HG02981 (cell line): ENCODE measurements around the gene CFAP97D2.
"Not testable (repeated sequence)": the region's sequence is repeated elsewhere in the genome, so short reads cannot be mapped to it uniquely, and the experiment has no call there.

ENCODE experiments used
- ATAC-seq: cut with Tn5 transposase; IDR thresholded peaks from one replicate; pipeline ENCODE4 v1.9.1; 2021; ENCODE audit warnings: mild to moderate bottlenecking, moderate library complexity; ENCODE audit not compliant: unreplicated experiment

CFAP97D2 gene

GRCh38 chr13:114155926-114156883 is 22.9 kb upstream of the CFAP97D2 start:
- no peak for ATAC-seq

GRCh38 chr13:114157869-114158495 is 21.1 kb upstream of the CFAP97D2 start:
- no peak for ATAC-seq

- not testable (repeated sequence) for ATAC-seq
Measured at GRCh38 chr13:114158869-114159666, 20.0 kb upstream of the CFAP97D2 start.

- no peak for ATAC-seq
Measured at GRCh38 chr13:114161028-114161556, 18.0 kb upstream of the CFAP97D2 start.

- ATAC-seq, result no peak
Measured at GRCh38 chr13:114161644-114162532, 17.2 kb upstream of the CFAP97D2 start.

- ATAC-seq, result no peak
Measured at GRCh38 chr13:114162533-114162922, 16.5 kb upstream of the CFAP97D2 start.

GRCh38 chr13:114164053-114164452 is 15.0 kb upstream of the CFAP97D2 start:
- no peak for ATAC-seq

- no peak for ATAC-seq
Measured at GRCh38 chr13:114164681-114165429, 14.2 kb upstream of the CFAP97D2 start.

GRCh38 chr13:114166381-114167131 is 12.5 kb upstream of the CFAP97D2 start:
- no peak for ATAC-seq

GRCh38 chr13:114167426-114167825 is 11.6 kb upstream of the CFAP97D2 start:
- no peak for ATAC-seq

- no peak for ATAC-seq
Measured at GRCh38 chr13:114167885-114168284, 11.2 kb upstream of the CFAP97D2 start.

GRCh38 chr13:114173272-114173671 is 5.8 kb upstream of the CFAP97D2 start:
- ATAC-seq, result no peak

- no peak for ATAC-seq
Measured at GRCh38 chr13:114173745-114174144, 5.3 kb upstream of the CFAP97D2 start.

GRCh38 chr13:114174529-114174961 is 4.5 kb upstream of the CFAP97D2 start:
- ATAC-seq, result no peak

- not testable (repeated sequence) for ATAC-seq
Measured at GRCh38 chr13:114176359-114176902, 2.6 kb upstream of the CFAP97D2 start.

- ATAC-seq, result no peak
Measured at GRCh38 chr13:114177245-114178010, 1.6 kb upstream of the CFAP97D2 start.

- no peak for ATAC-seq
Measured at GRCh38 chr13:114185182-114185971, 6.3 kb downstream of the CFAP97D2 start.
